Measurements from ENCODE around the gene FXYD1. TPM values are rescaled to one million over a fixed set of nuclear protein-coding genes. Genes with fewer than 3 reads are reported as not detected.

FXYD1 gene
- total and polyA plus RNA-seq, 2 experiments from 2014 or later: 1.5 to 26.8 TPM

DNA sequence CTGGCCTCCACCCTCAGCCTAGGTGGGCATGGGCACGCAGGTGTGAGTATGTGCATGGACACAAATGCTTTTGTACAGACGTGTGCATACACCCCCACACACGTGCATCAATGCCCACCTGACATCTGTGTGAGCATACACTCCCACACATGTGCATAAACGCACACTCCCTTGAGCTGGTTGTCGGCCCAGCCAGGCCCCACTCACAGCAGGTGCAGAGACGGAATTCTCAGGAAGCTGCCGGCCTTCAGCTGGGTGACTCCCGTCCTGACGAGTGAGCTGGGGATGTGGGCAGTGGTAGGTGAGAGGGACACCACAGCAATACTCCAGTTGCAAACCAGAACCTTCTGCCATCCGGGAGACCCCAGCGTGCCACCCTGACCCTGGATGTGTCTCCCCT lies 4.8 kb upstream of the FXYD1 start (continued):
- TF ChIP-seq, protein P1, sequence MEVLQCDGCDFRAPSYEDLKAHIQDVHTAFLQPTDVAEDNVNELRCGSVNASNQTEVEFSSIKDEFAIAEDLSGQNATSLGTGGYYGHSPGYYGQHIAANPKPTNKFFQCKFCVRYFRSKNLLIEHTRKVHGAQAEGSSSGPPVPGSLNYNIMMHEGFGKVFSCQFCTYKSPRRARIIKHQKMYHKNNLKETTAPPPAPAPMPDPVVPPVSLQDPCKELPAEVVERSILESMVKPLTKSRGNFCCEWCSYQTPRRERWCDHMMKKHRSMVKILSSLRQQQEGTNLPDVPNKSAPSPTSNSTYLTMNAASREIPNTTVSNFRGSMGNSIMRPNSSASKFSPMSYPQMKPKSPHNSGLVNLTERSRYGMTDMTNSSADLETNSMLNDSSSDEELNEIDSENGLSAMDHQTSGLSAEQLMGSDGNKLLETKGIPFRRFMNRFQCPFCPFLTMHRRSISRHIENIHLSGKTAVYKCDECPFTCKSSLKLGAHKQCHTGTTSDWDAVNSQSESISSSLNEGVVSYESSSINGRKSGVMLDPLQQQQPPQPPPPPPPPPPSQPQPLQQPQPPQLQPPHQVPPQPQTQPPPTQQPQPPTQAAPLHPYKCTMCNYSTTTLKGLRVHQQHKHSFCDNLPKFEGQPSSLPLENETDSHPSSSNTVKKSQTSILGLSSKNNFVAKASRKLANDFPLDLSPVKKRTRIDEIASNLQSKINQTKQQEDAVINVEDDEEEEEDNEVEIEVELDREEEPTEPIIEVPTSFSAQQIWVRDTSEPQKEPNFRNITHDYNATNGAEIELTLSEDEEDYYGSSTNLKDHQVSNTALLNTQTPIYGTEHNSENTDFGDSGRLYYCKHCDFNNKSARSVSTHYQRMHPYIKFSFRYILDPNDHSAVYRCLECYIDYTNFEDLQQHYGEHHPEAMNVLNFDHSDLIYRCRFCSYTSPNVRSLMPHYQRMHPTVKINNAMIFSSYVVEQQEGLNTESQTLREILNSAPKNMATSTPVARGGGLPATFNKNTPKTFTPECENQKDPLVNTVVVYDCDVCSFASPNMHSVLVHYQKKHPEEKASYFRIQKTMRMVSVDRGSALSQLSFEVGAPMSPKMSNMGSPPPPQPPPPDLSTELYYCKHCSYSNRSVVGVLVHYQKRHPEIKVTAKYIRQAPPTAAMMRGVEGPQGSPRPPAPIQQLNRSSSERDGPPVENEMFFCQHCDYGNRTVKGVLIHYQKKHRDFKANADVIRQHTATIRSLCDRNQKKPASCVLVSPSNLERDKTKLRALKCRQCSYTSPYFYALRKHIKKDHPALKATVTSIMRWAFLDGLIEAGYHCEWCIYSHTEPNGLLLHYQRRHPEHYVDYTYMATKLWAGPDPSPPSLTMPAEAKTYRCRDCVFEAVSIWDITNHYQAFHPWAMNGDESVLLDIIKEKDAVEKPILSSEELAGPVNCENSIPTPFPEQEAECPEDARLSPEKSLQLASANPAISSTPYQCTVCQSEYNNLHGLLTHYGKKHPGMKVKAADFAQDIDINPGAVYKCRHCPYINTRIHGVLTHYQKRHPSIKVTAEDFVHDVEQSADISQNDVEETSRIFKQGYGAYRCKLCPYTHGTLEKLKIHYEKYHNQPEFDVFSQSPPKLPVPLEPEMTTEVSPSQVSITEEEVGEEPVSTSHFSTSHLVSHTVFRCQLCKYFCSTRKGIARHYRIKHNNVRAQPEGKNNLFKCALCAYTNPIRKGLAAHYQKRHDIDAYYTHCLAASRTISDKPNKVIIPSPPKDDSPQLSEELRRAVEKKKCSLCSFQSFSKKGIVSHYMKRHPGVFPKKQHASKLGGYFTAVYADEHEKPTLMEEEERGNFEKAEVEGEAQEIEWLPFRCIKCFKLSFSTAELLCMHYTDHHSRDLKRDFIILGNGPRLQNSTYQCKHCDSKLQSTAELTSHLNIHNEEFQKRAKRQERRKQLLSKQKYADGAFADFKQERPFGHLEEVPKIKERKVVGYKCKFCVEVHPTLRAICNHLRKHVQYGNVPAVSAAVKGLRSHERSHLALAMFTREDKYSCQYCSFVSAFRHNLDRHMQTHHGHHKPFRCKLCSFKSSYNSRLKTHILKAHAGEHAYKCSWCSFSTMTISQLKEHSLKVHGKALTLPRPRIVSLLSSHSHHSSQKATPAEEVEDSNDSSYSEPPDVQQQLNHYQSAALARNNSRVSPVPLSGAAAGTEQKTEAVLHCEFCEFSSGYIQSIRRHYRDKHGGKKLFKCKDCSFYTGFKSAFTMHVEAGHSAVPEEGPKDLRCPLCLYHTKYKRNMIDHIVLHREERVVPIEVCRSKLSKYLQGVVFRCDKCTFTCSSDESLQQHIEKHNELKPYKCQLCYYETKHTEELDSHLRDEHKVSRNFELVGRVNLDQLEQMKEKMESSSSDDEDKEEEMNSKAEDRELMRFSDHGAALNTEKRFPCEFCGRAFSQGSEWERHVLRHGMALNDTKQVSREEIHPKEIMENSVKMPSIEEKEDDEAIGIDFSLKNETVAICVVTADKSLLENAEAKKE (CRISPR knock-in tag; IDR thresholded peaks at IDR 0.05): no peak

DNA sequence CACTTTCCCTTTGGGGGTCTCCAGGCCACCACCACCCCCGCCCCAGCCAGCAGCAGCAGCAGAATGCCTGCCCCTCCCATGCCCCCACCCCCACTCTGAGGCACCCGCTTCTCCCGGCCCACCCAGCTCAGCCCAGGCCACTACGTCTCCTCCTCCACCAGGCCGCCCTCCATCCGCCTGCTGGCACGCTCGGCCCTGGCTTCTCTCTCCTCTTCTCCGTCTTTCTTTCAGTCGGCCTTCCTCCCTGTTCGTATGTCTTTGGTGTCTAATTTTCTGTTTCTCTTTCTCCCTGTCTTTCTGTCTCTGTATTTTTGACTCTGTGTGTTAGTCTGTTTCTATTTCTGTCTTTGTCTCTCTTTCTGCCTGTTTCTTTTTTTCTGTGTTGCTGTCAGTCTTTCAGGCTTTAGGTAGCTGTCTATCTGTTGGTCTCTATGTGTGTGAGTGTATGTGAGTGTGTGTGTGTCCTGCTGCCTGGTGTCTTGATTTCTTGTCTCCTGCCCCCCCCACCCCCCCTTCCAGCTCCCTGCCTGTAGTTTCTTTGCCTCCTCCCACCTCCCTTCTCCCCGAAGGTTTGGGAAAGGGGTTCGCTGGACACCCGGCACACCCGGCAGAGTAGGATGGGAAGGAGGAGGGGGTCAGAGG lies 3.9 kb upstream of the FXYD1 start, which contains the start of gene LGI4:
Gene LGI4, minus strand, starts transcription at position 459 of the 642 bp plus-strand sequence. Its CDS starts 379 bp downstream, at position 80.
- H3K9me2 ChIP-seq (ENCODE audit: insufficient read depth): peaks cover 10% of the 10 kb centered on the region
- H3K9me3 Mint-ChIP-seq: no peaks in the 10 kb centered on the region
- H4K20me1 ChIP-seq (replicated peaks; ENCODE audit: insufficient read depth): no peaks in the 10 kb centered on the region
- peaks cover 11% of the 10 kb centered on the region; the same call in 1 of the 2 replicates for H3K4me1 ChIP-seq (ENCODE audit: insufficient read depth)
- DNase-seq (ENCODE audit: low spot score): no peak
- H3K4me2 ChIP-seq: peak within 1 kb of the TSS; percentile 80
- H3K27me3 ChIP-seq (ENCODE audit: insufficient read depth): no peaks in the 10 kb centered on the region
- peak within 1 kb of the TSS; percentile 48 for H3K4me3 ChIP-seq
- H3K36me3 ChIP-seq (ENCODE audit: insufficient read depth): no peaks in the 10 kb centered on the region
- H3K4me3 Mint-ChIP-seq: peak within 1 kb of the TSS; percentile 5; the same call in 1 of the 3 replicates
- H3K36me3 Mint-ChIP-seq (ENCODE audit: low read depth): no peaks in the 10 kb centered on the region; the same call in 2 of the 3 replicates
- no peak within 1 kb of the TSS for H3K27ac Mint-ChIP-seq
- H3K27me3 Mint-ChIP-seq (ENCODE audit: insufficient read depth, low read depth, poor library complexity): peaks cover 12% of the 10 kb centered on the region
- H3K27ac ChIP-seq (ENCODE audit: low read depth): no peak within 1 kb of the TSS
- H3F3A ChIP-seq (replicated peaks; ENCODE audit: low read depth): 0 out of 2 replicates have a peak, but pooled peaks cover 2% of the 10 kb centered on the region
- no peak within 1 kb of the TSS for H2AFZ ChIP-seq
- H3K79me2 ChIP-seq (replicated peaks; ENCODE audit: insufficient read depth): no peaks in the 10 kb centered on the region
- peaks cover 22% of the 10 kb centered on the region for H3K4me1 Mint-ChIP-seq
- ATAC-seq: peak; percentile 40
- TF ChIP-seq POLR2AphosphoS5 (IDR thresholded peaks at IDR 0.05; ENCODE audit: low read depth): no peak
- TF ChIP-seq, protein P2, sequence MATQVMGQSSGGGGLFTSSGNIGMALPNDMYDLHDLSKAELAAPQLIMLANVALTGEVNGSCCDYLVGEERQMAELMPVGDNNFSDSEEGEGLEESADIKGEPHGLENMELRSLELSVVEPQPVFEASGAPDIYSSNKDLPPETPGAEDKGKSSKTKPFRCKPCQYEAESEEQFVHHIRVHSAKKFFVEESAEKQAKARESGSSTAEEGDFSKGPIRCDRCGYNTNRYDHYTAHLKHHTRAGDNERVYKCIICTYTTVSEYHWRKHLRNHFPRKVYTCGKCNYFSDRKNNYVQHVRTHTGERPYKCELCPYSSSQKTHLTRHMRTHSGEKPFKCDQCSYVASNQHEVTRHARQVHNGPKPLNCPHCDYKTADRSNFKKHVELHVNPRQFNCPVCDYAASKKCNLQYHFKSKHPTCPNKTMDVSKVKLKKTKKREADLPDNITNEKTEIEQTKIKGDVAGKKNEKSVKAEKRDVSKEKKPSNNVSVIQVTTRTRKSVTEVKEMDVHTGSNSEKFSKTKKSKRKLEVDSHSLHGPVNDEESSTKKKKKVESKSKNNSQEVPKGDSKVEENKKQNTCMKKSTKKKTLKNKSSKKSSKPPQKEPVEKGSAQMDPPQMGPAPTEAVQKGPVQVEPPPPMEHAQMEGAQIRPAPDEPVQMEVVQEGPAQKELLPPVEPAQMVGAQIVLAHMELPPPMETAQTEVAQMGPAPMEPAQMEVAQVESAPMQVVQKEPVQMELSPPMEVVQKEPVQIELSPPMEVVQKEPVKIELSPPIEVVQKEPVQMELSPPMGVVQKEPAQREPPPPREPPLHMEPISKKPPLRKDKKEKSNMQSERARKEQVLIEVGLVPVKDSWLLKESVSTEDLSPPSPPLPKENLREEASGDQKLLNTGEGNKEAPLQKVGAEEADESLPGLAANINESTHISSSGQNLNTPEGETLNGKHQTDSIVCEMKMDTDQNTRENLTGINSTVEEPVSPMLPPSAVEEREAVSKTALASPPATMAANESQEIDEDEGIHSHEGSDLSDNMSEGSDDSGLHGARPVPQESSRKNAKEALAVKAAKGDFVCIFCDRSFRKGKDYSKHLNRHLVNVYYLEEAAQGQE (IDR thresholded peaks at IDR 0.05; ENCODE audit: unreplicated experiment): no peak
- TF ChIP-seq EZH2 (IDR thresholded peaks at IDR 0.05; ENCODE audit: low read depth, unreplicated experiment): no peak
- TF ChIP-seq JUNB (IDR thresholded peaks at IDR 0.05; ENCODE audit: unreplicated experiment): no peak
- TF ChIP-seq STAT1 (IDR thresholded peaks at IDR 0.05; ENCODE audit: unreplicated experiment): no peak
- no peak for TF ChIP-seq ZNF114 (CRISPR knock-in tag; IDR thresholded peaks at IDR 0.05)
- no peak for TF ChIP-seq NANOG (IDR thresholded peaks at IDR 0.05; ENCODE audit: borderline replicate concordance)
- no peak for TF ChIP-seq EZH2phosphoT487 (IDR thresholded peaks at IDR 0.05; ENCODE audit: unreplicated experiment)
- TF ChIP-seq CREB1 (CRISPR knock-in tag; IDR thresholded peaks at IDR 0.05; ENCODE audit: low read depth): no peak
- TF ChIP-seq, protein P3, sequence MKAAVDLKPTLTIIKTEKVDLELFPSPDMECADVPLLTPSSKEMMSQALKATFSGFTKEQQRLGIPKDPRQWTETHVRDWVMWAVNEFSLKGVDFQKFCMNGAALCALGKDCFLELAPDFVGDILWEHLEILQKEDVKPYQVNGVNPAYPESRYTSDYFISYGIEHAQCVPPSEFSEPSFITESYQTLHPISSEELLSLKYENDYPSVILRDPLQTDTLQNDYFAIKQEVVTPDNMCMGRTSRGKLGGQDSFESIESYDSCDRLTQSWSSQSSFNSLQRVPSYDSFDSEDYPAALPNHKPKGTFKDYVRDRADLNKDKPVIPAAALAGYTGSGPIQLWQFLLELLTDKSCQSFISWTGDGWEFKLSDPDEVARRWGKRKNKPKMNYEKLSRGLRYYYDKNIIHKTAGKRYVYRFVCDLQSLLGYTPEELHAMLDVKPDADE (IDR thresholded peaks at IDR 0.05): no peak
- TF ChIP-seq ZNF331 (CRISPR knock-in tag; IDR thresholded peaks at IDR 0.05; ENCODE audit: low read depth): no peak
- TF ChIP-seq, protein P4, sequence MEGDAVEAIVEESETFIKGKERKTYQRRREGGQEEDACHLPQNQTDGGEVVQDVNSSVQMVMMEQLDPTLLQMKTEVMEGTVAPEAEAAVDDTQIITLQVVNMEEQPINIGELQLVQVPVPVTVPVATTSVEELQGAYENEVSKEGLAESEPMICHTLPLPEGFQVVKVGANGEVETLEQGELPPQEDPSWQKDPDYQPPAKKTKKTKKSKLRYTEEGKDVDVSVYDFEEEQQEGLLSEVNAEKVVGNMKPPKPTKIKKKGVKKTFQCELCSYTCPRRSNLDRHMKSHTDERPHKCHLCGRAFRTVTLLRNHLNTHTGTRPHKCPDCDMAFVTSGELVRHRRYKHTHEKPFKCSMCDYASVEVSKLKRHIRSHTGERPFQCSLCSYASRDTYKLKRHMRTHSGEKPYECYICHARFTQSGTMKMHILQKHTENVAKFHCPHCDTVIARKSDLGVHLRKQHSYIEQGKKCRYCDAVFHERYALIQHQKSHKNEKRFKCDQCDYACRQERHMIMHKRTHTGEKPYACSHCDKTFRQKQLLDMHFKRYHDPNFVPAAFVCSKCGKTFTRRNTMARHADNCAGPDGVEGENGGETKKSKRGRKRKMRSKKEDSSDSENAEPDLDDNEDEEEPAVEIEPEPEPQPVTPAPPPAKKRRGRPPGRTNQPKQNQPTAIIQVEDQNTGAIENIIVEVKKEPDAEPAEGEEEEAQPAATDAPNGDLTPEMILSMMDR (conservative IDR thresholded peaks at IDR 0.05; ENCODE audit: low read depth in 2 of 2): no peak
